ENCODE results near the gene LRSAM1. TPM values are rescaled to one million over a fixed set of nuclear protein-coding genes. Genes with fewer than 3 reads are reported as not detected.

The LRSAM1 gene
- total RNA-seq, 2 experiments from 2014 or later, result 20.8 to 32.2 TPM

GRCh38 chr9:127473932-127474331 is 22.6 kb downstream of the LRSAM1 start:
- Histone ChIP-seq H3K79me2 (ENCODE audit: insufficient read depth, low read depth, low read length) (no peaks in the 10 kb centered on the region), H3K4me1 (ENCODE audit: insufficient read depth, low read length, poor library complexity, severe bottlenecking) (no peaks in the 10 kb centered on the region), H3K36me3 (ENCODE audit: insufficient read depth, low read length) (peaks cover 19% of the 10 kb centered on the region), H3K9me3 (ENCODE audit: low read length) (no peaks in the 10 kb centered on the region), H4K20me1 (ENCODE audit: insufficient read depth, low read length) (no peaks in the 10 kb centered on the region), H3K27ac (ENCODE audit: low read depth, low read length, poor library complexity, severe bottlenecking) (no peak overlapping the region), H3K9me2 (ENCODE audit: insufficient read depth, low read length) (no peaks in the 10 kb centered on the region), H3K4me2 (ENCODE audit: low read length) (no peak overlapping the region), H2AFZ (ENCODE audit: low read length) (no peak overlapping the region), H3K4me3 (ENCODE audit: low read depth, low read length, poor library complexity, severe bottlenecking) (no peak overlapping the region)
- TF ChIP-seq EZH2phosphoT487 (IDR thresholded peaks at IDR 0.05; ENCODE audit: borderline replicate concordance, low read depth, low read length) (no peak), CTCF (conservative IDR thresholded peaks at IDR 0.05; ENCODE audit: low read length) (no peak)
- CTCF ChIA-PET (ENCODE audit: unreplicated experiment), result no interaction called here
- BruUV-seq (replicated peaks), result no TSS peak
- no peak for DNase-seq (ENCODE audit: low spot score)
- intact Hi-C loops (cut with micrococcal nuclease; ENCODE audit: unreplicated experiment), result no loop called here
- POLR2A ChIA-PET, result interaction anchor here (0.6 to 1.4 kb wide), 2 partner anchors 19 to 257 kb away, joined by 3 to 4 read pairs; no protein-coding TSS in a partner anchor

GRCh38 chr9:127474592-127474991 is 23.3 kb downstream of the LRSAM1 start:
- Histone ChIP-seq H3K36me3 (ENCODE audit: insufficient read depth, low read length) (peaks cover 22% of the 10 kb centered on the region; the same call in 1 of the 2 replicates), H3K9me3 (ENCODE audit: low read length) (no peaks in the 10 kb centered on the region), H3K79me2 (ENCODE audit: insufficient read depth, low read depth, low read length) (no peaks in the 10 kb centered on the region), H3K4me3 (ENCODE audit: low read depth, low read length, poor library complexity, severe bottlenecking) (no peak overlapping the region), H3K27ac (ENCODE audit: low read depth, low read length, poor library complexity, severe bottlenecking) (no peak overlapping the region), H2AFZ (ENCODE audit: low read length) (no peak overlapping the region), H4K20me1 (ENCODE audit: insufficient read depth, low read length) (no peaks in the 10 kb centered on the region), H3K4me2 (ENCODE audit: low read length) (no peak overlapping the region), H3K9me2 (ENCODE audit: insufficient read depth, low read length) (no peaks in the 10 kb centered on the region), H3K4me1 (ENCODE audit: insufficient read depth, low read length, poor library complexity, severe bottlenecking) (no peaks in the 10 kb centered on the region)
- intact Hi-C loops (cut with micrococcal nuclease; ENCODE audit: unreplicated experiment), result no loop called here
- TF ChIP-seq CTCF (conservative IDR thresholded peaks at IDR 0.05; ENCODE audit: low read length) (no peak), EZH2phosphoT487 (IDR thresholded peaks at IDR 0.05; ENCODE audit: borderline replicate concordance, low read depth, low read length) (no peak)
- no TSS peak for BruUV-seq (replicated peaks)
- no peak for DNase-seq (ENCODE audit: low spot score)
- POLR2A ChIA-PET, result interaction anchor here (1.4 kb wide), 1 partner anchor 19 kb away, joined by 4 read pairs; no protein-coding TSS in a partner anchor
- CTCF ChIA-PET (ENCODE audit: unreplicated experiment), result no interaction called here

GRCh38 chr9:127479507-127480081 is 28.3 kb downstream of the LRSAM1 start:
- Histone ChIP-seq H3K9me3 (ENCODE audit: low read length) (no peaks in the 10 kb centered on the region), H4K20me1 (ENCODE audit: insufficient read depth, low read length) (no peaks in the 10 kb centered on the region), H3K27ac (ENCODE audit: low read depth, low read length, poor library complexity, severe bottlenecking) (no peak overlapping the region), H2AFZ (ENCODE audit: low read length) (no peak overlapping the region), H3K79me2 (ENCODE audit: insufficient read depth, low read depth, low read length) (no peaks in the 10 kb centered on the region), H3K4me3 (ENCODE audit: low read depth, low read length, poor library complexity, severe bottlenecking) (no peak overlapping the region), H3K9me2 (ENCODE audit: insufficient read depth, low read length) (no peaks in the 10 kb centered on the region), H3K4me1 (ENCODE audit: insufficient read depth, low read length, poor library complexity, severe bottlenecking) (no peaks in the 10 kb centered on the region), H3K4me2 (ENCODE audit: low read length) (no peak overlapping the region), H3K36me3 (ENCODE audit: insufficient read depth, low read length) (peaks cover 14% of the 10 kb centered on the region; the same call in 1 of the 2 replicates)
- TF ChIP-seq CTCF (conservative IDR thresholded peaks at IDR 0.05; ENCODE audit: low read length) (no peak), EZH2phosphoT487 (IDR thresholded peaks at IDR 0.05; ENCODE audit: borderline replicate concordance, low read depth, low read length) (no peak)
- no TSS peak for BruUV-seq (replicated peaks)
- POLR2A ChIA-PET, result no interaction called here
- no peak for DNase-seq (ENCODE audit: low spot score)
- intact Hi-C loops (cut with micrococcal nuclease; ENCODE audit: unreplicated experiment), result no loop called here
- CTCF ChIA-PET (ENCODE audit: unreplicated experiment), result no interaction called here
